GM10248 (cell line): Measurements from ENCODE around the gene LY6G5C.

Experiments used
- CTCF ChIA-PET: fragments of 300-600 bp; sonication (Branson Sonifier 250); formaldehyde crosslinking; extraction: SDS; loops from one replicate; lab custom pipeline; 2021; ENCODE audit warnings: antibody characterized with exemption; lab: Yijun Ruan, JAX
- POLR2A ChIA-PET: fragments of 350-650 bp; sonication (Branson Sonifier 250); formaldehyde crosslinking; extraction: SDS; loops from one replicate; lab custom pipeline; 2020; ENCODE audit warnings: antibody characterized with exemption; lab: Yijun Ruan, JAX
- DNase-seq: peaks from one replicate; pipeline ENCODE4 v3.0.0; 2012; ENCODE audit errors: extremely low spot score
- CTCF ChIP-seq: IDR thresholded peaks from 2 replicates; pipeline ENCODE4 v1.5.1; 2012; ENCODE audit warnings: mild to moderate bottlenecking, low read depth; ENCODE audit errors: extremely low read depth, missing control alignments, control extremely low read depth

Gene LY6G5C

GRCh38 chr6:31687321-31687720 lies 6.5 kb upstream of the LY6G5C start:
- no peak for TF ChIP-seq CTCF
- CTCF ChIA-PET, result interaction anchor here (1.1 to 1.4 kb wide), 2 partner anchors 9 to 265 kb away, joined by 4 read pairs; no protein-coding TSS in a partner anchor
- POLR2A ChIA-PET, result no interaction called here
- no peak for DNase-seq

GRCh38 chr6:31686483-31686882 lies 5.6 kb upstream of the LY6G5C start:
- ChIA-PET POLR2A (no interaction called here), CTCF (interaction anchor here (0.7 to 0.9 kb wide), 2 partner anchors 83 to 109 kb away, joined by 3 read pairs; partner anchors contain the start of gene VARS1)
- DNase-seq, result no peak
- TF ChIP-seq CTCF, result no peak

GRCh38 chr6:31683591-31683990 lies 2.7 kb upstream of the LY6G5C start:
- CTCF ChIA-PET, result interaction anchor here (0.8 to 1.6 kb wide), 4 partner anchors 10 to 20 kb away, joined by 3 to 6 read pairs (median 4); partner anchors contain the start of genes ABHD16A and LY6G5B
- POLR2A ChIA-PET, result no interaction called here

GRCh38 chr6:31681135-31681671 lies 336 bp upstream of the LY6G5C start:
- DNase-seq, result peak; percentile 75
- peak; percentile 13 for TF ChIP-seq CTCF
- ChIA-PET POLR2A (interaction anchor here (0.6 kb wide), 1 partner anchor 11 kb away, joined by 3 read pairs; no protein-coding TSS in a partner anchor), CTCF (interaction anchor here (0.6 to 2.4 kb wide), 15 partner anchors 9 to 289 kb away, joined by 3 to 20 read pairs (median 4); partner anchors contain the start of genes ABHD16A, CSNK2B, HSPA1A and HSPA1L)

More at GRCh38 chr6:31683591-31683990, 2.7 kb upstream of the LY6G5C start:
- no peak for TF ChIP-seq CTCF
- no peak for DNase-seq

GRCh38 chr6:31677955-31678354 lies 2.9 kb downstream of the LY6G5C start:
- no peak for DNase-seq
- POLR2A ChIA-PET, result no interaction called here
- CTCF ChIA-PET, result interaction anchor here (0.8 to 2.9 kb wide), 6 partner anchors 10 to 275 kb away, joined by 3 to 12 read pairs (median 4); partner anchors contain the start of gene LY6G6D
- no peak for TF ChIP-seq CTCF

- DNase-seq, result no peak
- POLR2A ChIA-PET, result no interaction called here
- CTCF ChIA-PET, result interaction anchor here (1.2 to 1.5 kb wide), 2 partner anchors 12 to 13 kb away, joined by 3 to 4 read pairs; no protein-coding TSS in a partner anchor
- TF ChIP-seq CTCF, result no peak
Observed at GRCh38 chr6:31676904-31677303, 4.0 kb downstream of the LY6G5C start.
